K562 (cell line): ENCODE data around the gene CENPA. TPM values are rescaled to one million over a fixed set of nuclear protein-coding genes. Genes with fewer than 3 reads are reported as not detected.

Source experiments
- GABPB1 ChIP-seq: sonication (generic); formaldehyde crosslinking; IDR thresholded peaks from 2 replicates; pipeline ENCODE4 v1.8.0; 2022; ENCODE audit warnings: mild to moderate bottlenecking, missing genetic modification reagents
- KLF16 ChIP-seq: IDR thresholded peaks from 2 replicates; pipeline ENCODE4 v1.6.1; 2016; ENCODE audit warnings: antibody characterized with exemption
- MAZ ChIP-seq, 2 experiments: fragments of 450-650 bp in 1 of 2; sonication (generic) in 1 of 2; formaldehyde crosslinking; IDR thresholded peaks in 1 of 2; conservative IDR thresholded peaks in 1 of 2; 2 replicates each; pipeline versions ENCODE4 v1.4.0 to v1.5.0; 2020; ENCODE audit warnings: mild to moderate bottlenecking in 1 of 2, missing genetic modification reagents in 1 of 2
- MCM7 ChIP-seq, 2 experiments: fragments of 450-650 bp; IDR thresholded peaks; 2 replicates each; pipeline ENCODE4 v1.6.1; 2016 to 2018
- MYC ChIP-seq, 2 experiments: fragments of 250-450 bp in 1 of 2; sonication (Bioruptor Pico) in 1 of 2; IDR thresholded peaks; 2 replicates each; pipeline versions ENCODE4 v1.5.1 to v1.6.1; 2012 to 2021; ENCODE audit warnings: low read depth in 2 of 2, borderline replicate concordance in 1 of 2, improper control_type of control experiment in 1 of 2, low read length in 1 of 2, mild to moderate bottlenecking in 1 of 2, moderate library complexity in 1 of 2
- NELFE ChIP-seq: IDR thresholded peaks from 2 replicates; pipeline ENCODE4 v1.6.1; 2011; ENCODE audit warnings: mild to moderate bottlenecking; ENCODE audit not compliant: insufficient read depth, insufficient read length
- PKNOX1 ChIP-seq: fragments of 450-650 bp; IDR thresholded peaks from 2 replicates; pipeline ENCODE4 v1.6.1; 2016
- REST ChIP-seq, 2 experiments: fragments of 450-650 bp; formaldehyde crosslinking in 1 of 2; IDR thresholded peaks; 2 replicates each; pipeline versions ENCODE4 v1.4.0 to v1.6.1; 2014 to 2020; ENCODE audit warnings: mild to moderate bottlenecking in 2 of 2, borderline replicate concordance in 1 of 2, low read depth in 1 of 2
- RNF2 ChIP-seq: sonication (generic); IDR thresholded peaks from 2 replicates; pipeline ENCODE4 v1.6.1; 2016
- USF2 ChIP-seq: sonication (generic); formaldehyde crosslinking; IDR thresholded peaks from 2 replicates; pipeline ENCODE4 v1.5.0; 2020; ENCODE audit warnings: missing genetic modification reagents
- ZNF143 ChIP-seq: sonication (generic); formaldehyde crosslinking; IDR thresholded peaks from 2 replicates; pipeline ENCODE4 v1.9.0; 2022; ENCODE audit warnings: mild to moderate bottlenecking, missing genetic modification reagents
- ZNF592 ChIP-seq: fragments of 450-650 bp; IDR thresholded peaks from 2 replicates; pipeline ENCODE4 v1.6.1; 2017; ENCODE audit warnings: antibody characterized with exemption, mild to moderate bottlenecking
- polyA plus RNA-seq, 8 experiments: library from polyadenylated mRNA; depleted of rRNA in 4 of 8; stranded (reverse) in 5 of 8; unstranded in 3 of 8; fragments of >200 nt; fragmentation: Nextera tagmentation in 2 of 8; fragmentation: Illumina TruSeq in 1 of 8; extraction: Ambion mirVana in 2 of 8; extraction: Trizol in 1 of 8; gene quantifications; 2 replicates each; pipeline versions ENCODE4 v1.2.1 to v1.2.3, GENCODE V29; 2011 to 2014; ENCODE audit warnings: inconsistent platforms in 1 of 8, missing spikeins in 1 of 8
- total RNA-seq, 7 experiments: library from RNA; depleted of rRNA in 6 of 7; stranded (reverse); fragments of >200 nt in 6 of 7; fragmentation: Illumina TruSeq in 2 of 7; extraction: Trizol in 2 of 7; gene quantifications; 2 replicates each; pipeline versions ENCODE4 v1.2.1 to v1.2.3, GENCODE V29; 2011 to 2021; ENCODE audit warnings: low replicate concordance in 1 of 7

CENPA gene
- total and polyA plus RNA-seq, 9 of the 15 experiments (the other 6 are each of a cell fraction or from before 2014, with no cell fraction given): 11.3 to 61.7 (median 44.7) TPM

- TF ChIP-seq ZNF592 (peak; percentile 99), USF2 (CRISPR knock-in tag) (peak; percentile 68), NELFE (no peak), REST (IDR thresholded peaks at IDR 0.05; ENCODE audit: borderline replicate concordance) (peak; percentile 36; the same call in 1 of the 2 replicates), REST (CRISPR knock-in tag; IDR thresholded peaks at IDR 0.05; ENCODE audit: low read depth) (no peak), RNF2 (peak; percentile 96), GABPB1 (CRISPR knock-in tag) (peak; percentile 85), MYC (IDR thresholded peaks at IDR 0.05; ENCODE audit: low read depth, low read length) (peak; percentile 95), MYC (CRISPR knock-in tag; IDR thresholded peaks at IDR 0.05; ENCODE audit: borderline replicate concordance, low read depth) (0 out of 2 replicates have a peak, but pooled peaks have one; percentile 36), PKNOX1 (peak; percentile 5; the same call in 1 of the 2 replicates), MAZ (CRISPR knock-in tag; conservative IDR thresholded peaks at IDR 0.05 in 1 of 2, IDR thresholded peaks at IDR 0.05 in 1 of 2) (peak; percentile 84 to 88), KLF16 (peak; percentile 78), MCM7 (IDR thresholded peaks at IDR 0.05) (no peak), ZNF143 (CRISPR knock-in tag) (peak; percentile 81)
Measured at GRCh38 chr2:26769089-26769761, 16.6 kb upstream of the CENPA start (continued).
